Neural crest cell (in vitro differentiated cells): Measurements from ENCODE around the gene PRKCA. TPM values are rescaled to one million over a fixed set of nuclear protein-coding genes. Genes with fewer than 3 reads are reported as not detected.

Experiments used
- DNase-seq: peaks from one replicate; pipeline ENCODE4 v3.0.0; 2021; ENCODE audit warnings: low read depth, mixed read lengths, low spot score
- H3K27ac Mint-ChIP-seq: one replicate; pipeline ENCODE4 v1.8.0; 2021; ENCODE audit warnings: mild to moderate bottlenecking, mixed read lengths; ENCODE audit not compliant: unreplicated experiment
- H3K27me3 Mint-ChIP-seq: 2 replicates; pipeline ENCODE4 v1.8.0; 2021; ENCODE audit warnings: low read depth, mild to moderate bottlenecking, mixed read lengths
- H3K36me3 Mint-ChIP-seq: 2 replicates; pipeline ENCODE4 v1.8.0; 2021; ENCODE audit warnings: low read depth, mild to moderate bottlenecking, mixed read lengths
- H3K4me1 Mint-ChIP-seq: 2 replicates; pipeline ENCODE4 v1.8.0; 2021; ENCODE audit warnings: mixed read lengths
- H3K4me3 Mint-ChIP-seq: one replicate; pipeline ENCODE4 v1.8.0; 2021; ENCODE audit warnings: mild to moderate bottlenecking, mixed read lengths
- H3K9me3 Mint-ChIP-seq: 2 replicates; pipeline ENCODE4 v1.8.0; 2021; ENCODE audit warnings: mixed read lengths
- total RNA-seq: library from RNA; stranded (reverse); gene quantifications from 2 replicates; pipeline ENCODE4 v1.2.1, GENCODE V29; 2021
- TF ChIP-seq, protein P1 (sequence below): fragments of 200-600 bp; sonication (generic); conservative IDR thresholded peaks from 2 replicates; pipeline ENCODE4 v1.5.0; 2021; ENCODE audit warnings: antibody characterized with exemption, mild to moderate bottlenecking

The PRKCA gene
- total RNA-seq, 1 donor from 2014 or later, result 22.7 TPM

DNA sequence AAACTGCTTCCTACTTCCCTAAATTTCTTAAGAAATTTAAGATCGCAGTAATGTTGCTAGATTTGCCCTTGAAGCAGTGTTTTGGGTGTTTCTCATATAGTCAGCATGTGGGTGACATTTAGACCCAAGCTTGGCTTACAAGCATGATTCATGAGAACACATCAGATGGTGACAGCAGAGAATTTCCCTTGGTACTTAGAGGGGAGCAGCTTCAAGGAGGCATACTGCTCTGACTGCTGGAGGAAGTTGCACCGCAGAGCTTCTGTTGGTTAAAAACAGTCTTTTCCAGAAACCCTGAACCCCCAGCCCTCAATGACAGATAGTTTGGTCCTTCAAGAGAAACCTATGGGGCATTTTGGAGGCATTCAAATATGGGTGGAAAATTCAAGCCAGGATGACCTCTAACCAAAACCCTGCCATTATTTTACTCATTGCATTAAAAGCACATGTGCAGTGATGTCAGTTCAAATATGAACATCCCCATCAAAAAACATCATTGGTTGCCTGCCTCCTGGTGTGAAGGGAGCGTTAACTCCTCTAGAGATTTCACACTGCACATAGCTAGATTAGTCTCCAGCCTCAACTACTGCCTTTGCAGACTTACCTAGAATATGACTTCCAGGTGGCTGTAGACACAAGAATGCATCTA is 331.0 kb downstream of the PRKCA start:
- Mint-ChIP-seq H3K9me3 (no peaks in the 10 kb centered on the region), H3K27ac (no peak overlapping the region), H3K36me3 (no peaks in the 10 kb centered on the region), H3K4me1 (no peaks in the 10 kb centered on the region), H3K4me3 (no peak overlapping the region), H3K27me3 (no peaks in the 10 kb centered on the region)
- TF ChIP-seq, protein P1, sequence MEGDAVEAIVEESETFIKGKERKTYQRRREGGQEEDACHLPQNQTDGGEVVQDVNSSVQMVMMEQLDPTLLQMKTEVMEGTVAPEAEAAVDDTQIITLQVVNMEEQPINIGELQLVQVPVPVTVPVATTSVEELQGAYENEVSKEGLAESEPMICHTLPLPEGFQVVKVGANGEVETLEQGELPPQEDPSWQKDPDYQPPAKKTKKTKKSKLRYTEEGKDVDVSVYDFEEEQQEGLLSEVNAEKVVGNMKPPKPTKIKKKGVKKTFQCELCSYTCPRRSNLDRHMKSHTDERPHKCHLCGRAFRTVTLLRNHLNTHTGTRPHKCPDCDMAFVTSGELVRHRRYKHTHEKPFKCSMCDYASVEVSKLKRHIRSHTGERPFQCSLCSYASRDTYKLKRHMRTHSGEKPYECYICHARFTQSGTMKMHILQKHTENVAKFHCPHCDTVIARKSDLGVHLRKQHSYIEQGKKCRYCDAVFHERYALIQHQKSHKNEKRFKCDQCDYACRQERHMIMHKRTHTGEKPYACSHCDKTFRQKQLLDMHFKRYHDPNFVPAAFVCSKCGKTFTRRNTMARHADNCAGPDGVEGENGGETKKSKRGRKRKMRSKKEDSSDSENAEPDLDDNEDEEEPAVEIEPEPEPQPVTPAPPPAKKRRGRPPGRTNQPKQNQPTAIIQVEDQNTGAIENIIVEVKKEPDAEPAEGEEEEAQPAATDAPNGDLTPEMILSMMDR, result no peak
- DNase-seq, result no peak

DNA sequence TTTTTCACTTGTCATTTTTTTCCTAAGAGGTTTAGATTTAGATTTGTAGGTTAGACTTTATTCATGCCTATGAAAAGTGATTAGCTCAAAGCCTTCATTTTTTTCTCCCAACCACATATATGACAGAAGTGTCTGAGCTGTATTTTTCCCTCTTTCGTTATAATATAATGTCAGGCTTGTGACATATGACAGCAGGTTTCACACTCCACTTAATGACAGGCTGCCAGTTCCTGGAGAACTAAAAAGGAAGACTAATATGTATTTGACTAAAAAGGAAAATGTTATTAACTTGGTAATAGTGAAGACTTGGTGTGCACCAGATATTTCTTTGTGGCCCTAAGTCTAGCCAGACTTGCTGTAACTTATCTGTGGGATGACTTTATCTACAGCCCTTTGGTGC is 331.8 kb downstream of the PRKCA start:
- Mint-ChIP-seq H3K4me1 (no peaks in the 10 kb centered on the region), H3K36me3 (no peaks in the 10 kb centered on the region), H3K27me3 (no peaks in the 10 kb centered on the region), H3K9me3 (no peaks in the 10 kb centered on the region), H3K27ac (no peak overlapping the region), H3K4me3 (no peak overlapping the region)
- DNase-seq, result no peak
- TF ChIP-seq, protein P1, result no peak

DNA sequence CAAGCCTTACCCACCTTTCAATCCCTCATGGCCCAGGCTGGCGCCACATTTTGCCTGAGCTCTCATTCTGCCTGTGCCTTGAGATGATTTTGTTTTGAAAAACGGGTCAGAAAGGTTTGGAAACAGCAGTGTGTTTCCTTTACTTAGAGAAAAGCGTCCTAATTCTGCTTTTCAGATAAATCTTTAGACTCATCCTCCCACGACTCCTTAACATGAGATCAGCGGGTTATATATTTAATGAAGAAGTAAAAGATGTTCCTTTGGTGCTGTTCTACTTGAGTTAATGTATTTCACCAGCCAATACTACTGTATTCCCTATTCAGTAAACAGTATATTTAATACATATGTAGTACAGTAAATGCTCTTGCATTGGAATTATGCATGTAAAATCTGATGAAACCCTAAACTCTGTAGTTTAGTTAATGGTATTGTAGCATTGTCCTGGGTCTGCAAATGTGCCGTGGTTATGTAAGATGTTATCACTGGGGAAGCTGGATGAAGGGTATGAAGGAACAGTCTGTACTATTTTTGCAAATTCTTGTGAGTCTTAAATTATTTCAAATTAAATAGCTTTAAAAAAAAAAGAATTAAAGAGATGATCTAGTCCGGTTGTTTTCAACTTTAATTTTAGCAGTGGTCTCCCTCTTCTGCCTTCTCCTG is 333.1 kb downstream of the PRKCA start:
- DNase-seq, result no peak
- H3K27ac Mint-ChIP-seq, result no peak overlapping the region
- TF ChIP-seq, protein P1, result no peak
- H3K4me1 Mint-ChIP-seq, result no peaks in the 10 kb centered on the region
- H3K9me3 Mint-ChIP-seq, result no peaks in the 10 kb centered on the region
- H3K4me3 Mint-ChIP-seq, result no peak overlapping the region
- no peaks in the 10 kb centered on the region for H3K36me3 Mint-ChIP-seq
- H3K27me3 Mint-ChIP-seq, result no peaks in the 10 kb centered on the region

DNA sequence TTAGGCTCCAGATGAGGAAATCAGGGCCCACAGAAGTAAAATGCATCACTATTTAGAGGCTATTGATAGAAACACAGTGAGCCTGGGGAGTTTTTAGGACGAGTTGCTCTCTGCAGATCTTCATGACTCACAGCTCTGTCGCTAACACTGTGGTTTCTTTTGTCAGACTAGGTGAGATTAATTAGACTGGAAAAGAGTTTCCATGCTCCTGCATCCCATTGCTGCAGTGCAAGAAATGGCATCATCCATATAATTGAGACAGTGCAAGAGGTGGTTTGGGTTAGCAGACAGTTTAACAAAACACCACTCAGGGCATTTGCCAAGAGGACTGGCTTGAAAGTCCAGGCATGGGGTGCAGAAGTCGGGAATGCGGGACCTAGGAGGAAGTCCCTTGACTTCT is 333.7 kb downstream of the PRKCA start:
- TF ChIP-seq, protein P1, result no peak
- no peaks in the 10 kb centered on the region for H3K36me3 Mint-ChIP-seq
- DNase-seq, result no peak
- no peak overlapping the region for H3K4me3 Mint-ChIP-seq
- no peaks in the 10 kb centered on the region for H3K27me3 Mint-ChIP-seq
- no peaks in the 10 kb centered on the region for H3K4me1 Mint-ChIP-seq
- no peaks in the 10 kb centered on the region for H3K9me3 Mint-ChIP-seq
- H3K27ac Mint-ChIP-seq, result no peak overlapping the region

DNA sequence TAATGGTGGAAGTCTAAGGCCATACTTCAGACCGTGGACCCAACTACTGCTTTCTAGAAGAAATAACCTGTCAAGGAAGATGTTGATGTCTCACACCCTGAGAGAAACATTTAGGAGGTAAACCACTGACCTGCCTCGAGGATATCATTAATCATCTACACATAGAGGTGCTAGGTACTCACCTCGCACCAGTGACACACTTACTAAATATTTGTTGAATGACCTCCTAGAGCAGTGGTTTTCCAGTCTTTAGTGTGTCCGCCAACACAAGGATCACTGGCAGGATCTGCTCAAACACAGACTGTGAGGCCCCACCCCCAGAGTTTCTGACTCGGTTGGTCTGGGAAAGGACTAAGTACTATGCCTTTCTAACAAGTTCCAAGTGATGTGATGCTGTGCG is 335.1 kb downstream of the PRKCA start:
- Mint-ChIP-seq H3K9me3 (no peaks in the 10 kb centered on the region), H3K4me1 (no peaks in the 10 kb centered on the region), H3K27me3 (no peaks in the 10 kb centered on the region), H3K36me3 (no peaks in the 10 kb centered on the region), H3K27ac (no peak overlapping the region), H3K4me3 (no peak overlapping the region)
- DNase-seq, result no peak
- TF ChIP-seq, protein P1, result no peak
